GM19239 (cell line): ENCODE results near the gene DNA2.

ENCODE experiments used
- DNase-seq: peaks from one replicate; pipeline ENCODE4 v3.0.0; 2011; ENCODE audit warnings: low spot score; ENCODE audit not compliant: insufficient read length
- FAIRE-seq: peaks from 2 replicates; lab custom pipeline; 2011; peaks lifted over from hg19 to GRCh38; lab: Jason Lieb, UNC

Gene DNA2

GRCh38 chr10:68367121-68367520 lies 104.7 kb downstream of the DNA2 start:
- DNase-seq = no peak
- FAIRE-seq = no peak

- DNase-seq (no peak), FAIRE-seq (no peak)
These were observed 105.2 kb downstream of the DNA2 start for GRCh38 chr10:68366600-68366999.

- no peak for DNase-seq
- FAIRE-seq = no peak
These were observed 106.2 kb downstream of the DNA2 start for GRCh38 chr10:68365611-68366010.

GRCh38 chr10:68364101-68364886 lies 107.5 kb downstream of the DNA2 start:
- peak; percentile 48 for FAIRE-seq

More at GRCh38 chr10:68364101-68364886, 107.5 kb downstream of the DNA2 start:
- DNase-seq = no peak
